GM18508 (cell line): ENCODE data around the gene ECT2.
"Not testable (repeated sequence)": the region's sequence is repeated elsewhere in the genome, so short reads cannot be mapped to it uniquely, and the experiment has no call there.

Source experiments
- ATAC-seq: cut with Tn5 transposase; IDR thresholded peaks from one replicate; pipeline ENCODE4 v1.9.1; 2021; ENCODE audit warnings: moderate number of reproducible peaks; ENCODE audit not compliant: insufficient read depth, unreplicated experiment

Gene ECT2

DNA sequence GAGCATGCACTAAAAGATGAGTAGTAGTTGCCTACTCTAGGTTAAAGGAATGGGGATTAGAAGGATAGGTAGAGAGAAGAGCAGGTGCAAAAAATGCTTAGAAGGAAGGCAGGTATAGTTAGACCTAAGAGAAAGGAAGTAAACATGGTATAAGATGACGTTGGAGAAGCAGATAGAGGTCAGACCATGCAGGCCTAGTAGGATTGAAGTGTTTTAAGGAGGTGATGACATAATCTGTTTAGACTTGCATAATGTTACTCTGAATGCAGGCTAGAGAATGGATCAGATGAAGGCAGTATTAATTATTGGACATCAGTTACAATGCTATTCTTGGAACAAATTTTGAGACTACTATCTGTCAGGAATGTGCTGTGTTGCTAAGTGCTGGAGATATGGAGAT is 11.1 kb upstream of the ECT2 start:
- ATAC-seq, result no peak

DNA sequence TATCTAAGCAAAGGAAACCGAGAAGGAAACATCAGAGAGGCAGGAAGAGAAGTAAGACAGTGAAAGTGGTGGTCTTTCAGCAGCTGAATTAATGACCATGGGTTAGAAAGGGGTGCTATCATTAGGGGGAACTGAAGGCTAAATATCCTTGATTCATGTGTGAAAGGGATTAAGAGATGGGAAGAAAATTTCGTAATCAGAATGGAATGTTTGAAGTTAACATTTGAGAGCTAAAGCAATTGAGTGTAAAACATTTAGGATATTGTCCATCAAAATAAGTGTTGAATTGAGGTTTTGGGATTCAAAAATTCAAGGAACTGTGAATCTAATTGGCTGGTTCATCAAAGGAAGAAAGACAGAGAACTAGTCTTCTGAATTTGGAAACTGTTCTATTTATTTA is 4.1 kb upstream of the ECT2 start:
- no peak for ATAC-seq

- no peak for ATAC-seq
Measured at GRCh38 chr3:172749230-172749965, 1.1 kb upstream of the ECT2 start.

DNA sequence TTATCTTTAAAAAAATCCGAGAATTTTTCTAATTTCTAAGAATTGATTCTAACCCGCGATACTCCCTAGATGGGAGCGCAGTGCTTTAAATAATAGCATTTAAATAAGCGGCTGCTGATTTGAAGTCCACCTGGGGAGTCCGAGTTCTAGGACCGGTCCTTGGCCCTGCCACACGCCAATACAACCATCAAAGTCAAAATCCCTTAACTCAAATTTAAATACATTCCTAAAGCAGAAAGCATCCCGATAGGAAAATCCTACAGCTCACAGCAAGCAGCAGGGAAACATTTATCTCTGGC is 508 bp upstream of the ECT2 start:
- ATAC-seq, result no peak

DNA sequence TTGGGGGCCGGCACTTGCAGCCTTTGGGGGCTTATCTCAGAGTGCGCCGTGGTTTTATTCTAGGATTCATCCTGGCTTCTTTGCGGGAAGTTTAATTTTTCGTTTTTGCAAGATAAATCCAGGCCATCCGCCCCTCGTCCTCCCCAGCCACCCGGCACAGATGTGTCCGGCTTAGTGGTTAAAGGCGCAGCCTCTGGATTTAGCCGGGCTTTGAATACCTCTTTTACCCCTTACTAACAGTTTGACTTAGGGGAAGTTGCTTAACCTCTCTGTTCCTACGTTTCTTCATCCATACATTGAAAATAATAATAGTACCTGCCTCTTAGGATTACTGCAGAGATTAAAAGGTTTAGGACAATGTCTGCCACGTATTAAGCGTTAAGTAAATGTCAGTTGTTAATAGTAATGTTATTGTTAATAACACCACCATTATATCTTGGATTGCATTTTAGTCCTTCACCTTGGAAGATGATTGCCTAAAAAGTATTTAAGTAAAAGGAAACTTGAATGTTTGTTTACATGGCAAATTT is 714 bp downstream of the ECT2 start:
- no peak for ATAC-seq

- ATAC-seq, result no peak
Measured at GRCh38 chr3:172752651-172753050, 2.1 kb downstream of the ECT2 start.

GRCh38 chr3:172753125-172753524 is 2.6 kb downstream of the ECT2 start:
- ATAC-seq, result no peak

GRCh38 chr3:172760416-172760815 is 9.9 kb downstream of the ECT2 start:
- ATAC-seq, result not testable (repeated sequence)

DNA sequence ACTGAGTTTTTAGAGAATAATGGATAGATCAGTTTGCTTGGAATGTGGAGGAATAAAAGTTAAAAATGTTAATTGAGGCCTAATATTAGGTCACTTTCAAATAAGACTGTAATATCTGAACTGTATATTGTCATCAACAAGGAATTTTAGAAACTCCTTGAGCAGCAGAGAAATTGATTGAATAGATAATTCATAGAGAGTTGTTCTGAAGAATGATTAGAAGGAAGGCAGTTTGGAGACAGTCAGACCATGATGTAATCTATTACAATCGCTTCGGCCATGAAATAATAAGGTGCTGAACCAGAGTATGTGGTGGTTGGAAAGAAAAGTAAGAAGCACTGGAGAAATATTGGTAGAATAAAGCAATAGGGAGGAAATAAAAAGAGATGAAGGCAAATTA is 15.7 kb downstream of the ECT2 start:
- no peak for ATAC-seq

- ATAC-seq, result no peak
Measured at GRCh38 chr3:172766718-172767405, 16.3 kb downstream of the ECT2 start.

- no peak for ATAC-seq
Measured at GRCh38 chr3:172770382-172770781, 19.9 kb downstream of the ECT2 start.

DNA sequence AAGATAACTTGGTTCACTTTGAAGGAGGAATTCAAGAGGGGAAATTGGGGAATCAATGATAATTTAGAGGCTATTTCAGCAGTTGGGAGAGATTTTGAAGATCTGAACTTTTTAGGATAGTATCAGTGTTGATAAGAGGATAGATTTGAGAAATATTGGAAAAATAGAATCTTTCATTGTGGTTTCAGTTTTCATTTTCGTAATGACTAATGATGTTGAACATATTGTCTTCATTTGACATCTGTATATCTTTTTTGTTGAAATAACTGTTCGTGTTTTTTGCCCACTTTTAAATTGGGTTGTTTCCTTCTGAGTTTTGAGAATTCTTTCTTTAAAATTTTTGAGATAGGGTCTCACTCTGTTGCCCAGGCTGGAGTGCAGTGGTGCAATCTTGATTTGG is 21.1 kb downstream of the ECT2 start:
- ATAC-seq, result no peak

DNA sequence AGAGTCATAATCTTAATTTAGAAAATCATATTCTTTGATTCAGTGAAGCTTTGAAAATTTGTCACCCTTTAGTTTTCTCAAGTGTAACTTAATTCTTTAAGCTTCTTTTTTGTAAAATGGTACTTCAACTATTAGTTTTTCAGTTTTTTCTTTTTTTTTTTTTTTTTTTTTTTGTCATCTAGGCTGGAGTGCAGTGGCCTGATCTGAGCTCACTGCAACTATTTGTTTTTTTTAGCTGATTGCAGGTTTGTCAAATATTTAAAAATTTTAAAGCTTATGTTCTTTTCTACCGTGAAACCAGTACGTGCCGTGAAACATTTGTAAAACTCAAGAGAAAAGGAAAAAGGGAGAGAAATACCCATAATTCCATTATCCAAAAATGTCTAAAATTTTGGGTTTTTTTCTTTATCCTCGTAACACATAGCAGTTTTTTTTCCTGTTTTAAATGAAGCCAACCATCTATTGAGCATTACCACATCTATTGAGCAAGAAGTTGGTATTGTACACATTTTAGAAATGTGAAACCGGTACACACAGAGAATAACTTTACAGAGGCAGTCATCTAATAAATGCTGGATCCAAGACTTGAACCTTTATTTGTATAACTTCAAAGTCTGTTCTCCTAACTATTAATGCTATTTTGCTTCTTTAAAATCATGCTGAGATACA is 25.7 kb downstream of the ECT2 start:
- ATAC-seq, result no peak

GRCh38 chr3:172777901-172778300 is 27.4 kb downstream of the ECT2 start:
- ATAC-seq, result no peak

DNA sequence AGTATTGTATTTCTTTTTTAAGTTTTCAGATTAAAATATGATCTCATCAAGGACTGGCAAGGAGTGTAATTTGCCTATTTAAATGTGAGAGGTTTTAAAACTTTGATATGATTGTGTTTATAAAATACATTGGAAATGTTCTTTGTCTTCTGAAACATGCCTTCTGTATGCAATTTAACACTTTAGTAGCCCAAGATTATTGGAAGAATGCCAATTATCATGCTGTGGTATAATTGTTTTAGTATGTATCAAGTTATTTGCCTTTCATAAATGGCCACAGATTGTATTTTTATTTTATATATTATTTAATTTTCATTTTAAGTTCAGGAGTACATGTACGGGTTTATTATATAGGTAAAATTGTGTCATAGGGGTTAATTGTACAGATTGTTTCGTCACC is 31.7 kb downstream of the ECT2 start:
- ATAC-seq, result no peak

DNA sequence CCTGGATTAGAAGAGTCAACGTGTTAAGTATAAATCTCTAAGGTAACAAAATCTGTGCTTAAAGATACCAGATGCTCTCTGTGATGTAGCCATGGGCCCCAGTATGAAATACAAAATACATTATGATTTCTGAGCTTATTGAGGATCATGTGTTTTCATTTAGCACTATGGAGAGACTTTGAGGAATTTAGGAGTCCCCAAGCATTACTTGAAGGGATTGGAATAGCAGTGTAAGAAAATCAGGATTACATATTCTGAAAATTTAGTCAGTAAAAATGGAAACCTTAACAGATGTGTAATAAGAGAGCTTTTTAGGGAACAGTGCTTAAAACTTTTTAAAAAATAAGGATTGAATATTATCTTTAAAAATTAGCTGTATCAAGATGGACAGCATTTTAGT is 35.5 kb downstream of the ECT2 start:
- ATAC-seq, result no peak

DNA sequence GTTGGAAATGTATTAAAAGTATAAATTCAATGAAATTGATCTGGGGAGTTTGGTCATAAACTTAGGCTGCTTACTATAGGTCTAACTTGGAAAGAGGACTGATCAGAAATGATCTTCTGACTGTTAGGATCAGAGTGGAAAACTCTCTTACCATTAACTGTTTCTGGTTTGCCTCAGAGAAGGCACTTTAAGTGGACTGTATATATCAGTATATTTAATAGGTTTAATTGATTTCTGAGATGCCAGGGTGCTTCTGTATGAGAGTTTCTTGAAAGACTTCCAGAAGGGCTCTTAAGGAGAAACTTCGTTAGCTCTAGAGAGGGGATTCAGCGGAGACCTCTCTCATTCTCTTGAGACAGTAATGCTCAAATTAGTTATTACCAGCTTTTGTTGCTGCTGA is 36.5 kb downstream of the ECT2 start:
- ATAC-seq, result no peak

DNA sequence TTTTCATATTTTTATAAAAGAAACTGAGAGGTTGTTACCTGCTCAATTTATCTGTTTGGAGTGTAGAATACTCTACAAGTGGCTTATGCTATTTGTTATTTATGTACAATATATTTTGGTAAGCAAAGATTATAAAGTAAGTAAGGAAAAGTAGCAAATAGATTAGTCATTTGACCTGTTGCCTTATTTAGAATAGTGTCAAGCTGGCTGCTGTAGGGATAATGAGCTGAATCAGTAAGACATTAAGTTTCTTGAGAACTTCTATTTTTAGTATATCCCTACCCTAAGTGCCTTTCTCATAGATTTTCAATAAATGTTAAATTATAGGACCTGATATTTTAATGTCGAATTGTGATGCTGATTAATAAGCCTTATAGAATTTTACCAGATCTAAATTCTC is 37.2 kb downstream of the ECT2 start:
- no peak for ATAC-seq

DNA sequence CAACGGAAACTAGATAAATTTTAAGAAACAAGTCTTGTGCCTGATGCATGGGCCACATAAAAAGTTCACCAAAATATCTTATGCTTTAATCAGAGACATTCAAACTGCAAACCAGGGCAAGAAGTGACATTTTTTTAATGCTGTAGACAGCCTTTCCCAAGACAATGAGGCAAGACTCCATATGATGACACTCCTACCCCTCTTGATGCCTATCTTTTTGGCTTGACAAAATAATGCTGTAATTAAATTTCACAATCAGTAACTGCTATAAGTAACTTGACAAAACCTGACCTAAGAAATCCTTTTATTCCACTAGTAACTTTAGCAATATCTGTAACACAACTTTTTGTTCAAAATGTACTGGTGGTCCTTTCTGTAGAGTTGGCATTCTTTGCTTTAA is 48.7 kb downstream of the ECT2 start:
- ATAC-seq, result no peak

DNA sequence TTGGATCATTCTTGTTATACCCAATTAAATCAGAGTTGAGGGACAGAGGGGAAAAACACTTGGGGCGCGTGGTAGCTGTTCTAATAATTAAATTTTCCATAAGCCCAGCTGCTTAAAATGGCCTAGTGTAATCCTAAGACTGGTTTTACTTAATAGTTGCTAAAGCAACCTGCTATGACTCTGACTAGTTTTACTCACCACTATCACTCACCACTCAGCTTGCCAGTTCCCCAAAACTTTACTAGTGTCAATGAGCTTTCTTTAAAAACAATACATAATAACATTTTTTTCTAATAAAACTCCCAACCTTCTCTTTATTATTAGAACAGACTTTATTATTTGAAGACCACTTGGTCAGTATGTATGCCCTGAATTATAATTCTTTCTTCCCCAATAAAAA is 49.6 kb downstream of the ECT2 start:
- ATAC-seq, result no peak

DNA sequence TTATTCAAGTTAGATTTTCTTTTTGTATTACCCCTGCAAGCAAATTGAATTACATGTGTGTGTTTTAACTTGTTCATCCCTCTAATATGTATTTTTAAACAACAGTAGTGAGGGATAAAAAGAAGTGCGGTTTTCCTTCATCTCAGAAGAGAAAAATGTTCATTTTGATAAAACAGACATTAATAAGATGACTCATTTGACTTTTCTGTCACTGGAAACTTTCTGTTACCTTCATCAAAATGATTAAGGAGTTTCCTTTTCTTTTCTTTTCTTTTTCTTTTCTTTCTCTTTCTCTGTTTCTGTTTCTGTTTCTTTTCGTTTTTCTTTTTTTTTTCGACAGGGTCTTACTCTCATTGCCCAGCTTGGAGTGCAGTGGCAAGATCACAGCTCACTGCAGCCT is 53.0 kb downstream of the ECT2 start:
- no peak for ATAC-seq

- no peak for ATAC-seq
Measured at GRCh38 chr3:172804323-172804722, 53.8 kb downstream of the ECT2 start.
